Type B pancreatic cell (in vitro differentiated cells): ENCODE measurements around the gene LTBP3. TPM values are rescaled to one million over a fixed set of nuclear protein-coding genes. Genes with fewer than 3 reads are reported as not detected.

ENCODE experiments used
- DNase-seq: peaks from one replicate; pipeline ENCODE4 v3.0.0; 2021; ENCODE audit warnings: mixed read lengths; ENCODE audit not compliant: unreplicated experiment; ENCODE audit errors: extremely low spot score
- H3K27ac Mint-ChIP-seq: 2 replicates; pipeline ENCODE4 v1.8.0; 2021; ENCODE audit warnings: mild to moderate bottlenecking, mixed read lengths
- H3K27me3 Mint-ChIP-seq: 2 replicates; pipeline ENCODE4 v1.8.0; 2021; ENCODE audit warnings: mixed read lengths
- H3K36me3 Mint-ChIP-seq: 2 replicates; pipeline ENCODE4 v1.8.0; 2021; ENCODE audit warnings: mixed read lengths
- H3K4me1 Mint-ChIP-seq: one replicate; pipeline ENCODE4 v1.8.0; 2021; ENCODE audit warnings: mixed read lengths; ENCODE audit not compliant: unreplicated experiment
- H3K4me3 Mint-ChIP-seq: 2 replicates; pipeline ENCODE4 v1.8.0; 2021; ENCODE audit warnings: mild to moderate bottlenecking, mixed read lengths
- H3K9me3 Mint-ChIP-seq: 2 replicates; pipeline ENCODE4 v1.8.0; 2021; ENCODE audit warnings: mixed read lengths
- total RNA-seq: library from RNA; stranded (reverse); gene quantifications from 2 replicates; pipeline ENCODE4 v1.2.1, GENCODE V29; 2021; ENCODE audit warnings: low replicate concordance
- TF ChIP-seq, protein P1 (sequence below): fragments of 200-600 bp; sonication (generic); conservative IDR thresholded peaks from 2 replicates; pipeline ENCODE4 v1.5.0; 2021; ENCODE audit warnings: antibody characterized with exemption, mild to moderate bottlenecking

LTBP3 gene
- total RNA-seq, 1 donor from 2014 or later = 71.8 TPM

DNA sequence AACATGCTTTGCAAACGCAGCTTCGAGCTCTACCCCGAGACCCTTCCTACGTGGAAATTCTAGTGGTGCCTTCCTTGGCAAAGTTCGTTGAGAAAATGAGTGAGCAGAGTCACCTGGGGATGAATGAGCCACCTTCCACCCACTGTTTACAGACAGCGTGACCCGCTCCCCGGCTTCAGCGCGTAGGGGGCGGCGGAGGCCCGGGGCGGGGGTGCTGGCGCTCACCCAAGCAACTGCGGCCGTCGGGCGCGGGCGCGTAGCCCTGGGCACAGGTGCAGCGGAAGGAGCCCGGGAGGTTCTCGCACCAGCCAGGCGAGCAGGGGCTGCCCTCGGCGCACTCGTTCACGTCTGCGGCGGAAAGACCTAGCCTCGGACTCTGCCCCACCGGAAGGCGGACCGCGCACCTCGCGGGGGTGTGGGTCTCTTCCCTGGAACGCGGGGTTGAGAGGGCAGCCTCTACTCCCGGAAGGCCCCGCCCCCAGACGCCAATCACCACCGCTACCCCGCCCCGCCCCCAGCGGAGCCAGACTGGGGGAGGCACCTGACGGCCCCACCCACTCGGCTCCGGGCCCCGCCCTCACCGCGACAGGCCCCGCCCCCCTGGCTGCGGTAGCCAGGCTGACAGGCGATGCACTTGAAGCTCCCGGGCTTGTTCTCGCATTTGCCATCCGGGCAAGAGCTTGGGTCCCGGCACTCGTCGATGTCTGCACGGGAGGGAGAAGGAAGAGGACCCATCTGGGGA, 11.8 kb downstream of the LTBP3 start:
- Mint-ChIP-seq H3K4me3 (peak overlapping the region; percentile 79), H3K36me3 (peaks cover 27% of the 10 kb centered on the region), H3K27me3 (peaks cover 29% of the 10 kb centered on the region), H3K4me1 (peaks cover 33% of the 10 kb centered on the region), H3K9me3 (no peaks in the 10 kb centered on the region), H3K27ac (peak overlapping the region; percentile 66)
- DNase-seq = peak; percentile 94
- TF ChIP-seq, protein P1, sequence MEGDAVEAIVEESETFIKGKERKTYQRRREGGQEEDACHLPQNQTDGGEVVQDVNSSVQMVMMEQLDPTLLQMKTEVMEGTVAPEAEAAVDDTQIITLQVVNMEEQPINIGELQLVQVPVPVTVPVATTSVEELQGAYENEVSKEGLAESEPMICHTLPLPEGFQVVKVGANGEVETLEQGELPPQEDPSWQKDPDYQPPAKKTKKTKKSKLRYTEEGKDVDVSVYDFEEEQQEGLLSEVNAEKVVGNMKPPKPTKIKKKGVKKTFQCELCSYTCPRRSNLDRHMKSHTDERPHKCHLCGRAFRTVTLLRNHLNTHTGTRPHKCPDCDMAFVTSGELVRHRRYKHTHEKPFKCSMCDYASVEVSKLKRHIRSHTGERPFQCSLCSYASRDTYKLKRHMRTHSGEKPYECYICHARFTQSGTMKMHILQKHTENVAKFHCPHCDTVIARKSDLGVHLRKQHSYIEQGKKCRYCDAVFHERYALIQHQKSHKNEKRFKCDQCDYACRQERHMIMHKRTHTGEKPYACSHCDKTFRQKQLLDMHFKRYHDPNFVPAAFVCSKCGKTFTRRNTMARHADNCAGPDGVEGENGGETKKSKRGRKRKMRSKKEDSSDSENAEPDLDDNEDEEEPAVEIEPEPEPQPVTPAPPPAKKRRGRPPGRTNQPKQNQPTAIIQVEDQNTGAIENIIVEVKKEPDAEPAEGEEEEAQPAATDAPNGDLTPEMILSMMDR = no peak

DNA sequence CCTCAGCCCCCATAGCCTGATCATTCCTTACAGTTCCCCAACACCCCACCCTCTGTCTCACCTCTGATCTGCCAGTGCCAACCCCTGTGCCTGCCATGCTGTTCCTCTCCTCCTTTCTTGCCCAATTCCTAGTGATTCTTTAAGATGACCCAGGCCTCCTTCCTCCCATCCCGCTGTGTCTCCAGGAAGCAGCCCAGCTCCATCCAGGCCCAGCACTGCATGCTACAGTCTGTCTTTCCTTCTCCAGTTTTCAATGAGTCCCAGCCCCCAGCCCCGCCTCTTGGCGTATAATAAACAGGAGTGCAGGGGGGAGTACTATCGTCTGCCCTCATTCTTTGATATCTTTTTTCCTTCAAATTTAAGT, 12.3 kb downstream of the LTBP3 start:
- H3K27ac Mint-ChIP-seq = peak overlapping the region; percentile 66
- DNase-seq = no peak
- TF ChIP-seq, protein P1 = no peak
- H3K4me1 Mint-ChIP-seq = peaks cover 34% of the 10 kb centered on the region
- peak overlapping the region; percentile 79 for H3K4me3 Mint-ChIP-seq
- peaks cover 26% of the 10 kb centered on the region for H3K36me3 Mint-ChIP-seq
- peaks cover 29% of the 10 kb centered on the region for H3K27me3 Mint-ChIP-seq
- H3K9me3 Mint-ChIP-seq = no peaks in the 10 kb centered on the region

DNA sequence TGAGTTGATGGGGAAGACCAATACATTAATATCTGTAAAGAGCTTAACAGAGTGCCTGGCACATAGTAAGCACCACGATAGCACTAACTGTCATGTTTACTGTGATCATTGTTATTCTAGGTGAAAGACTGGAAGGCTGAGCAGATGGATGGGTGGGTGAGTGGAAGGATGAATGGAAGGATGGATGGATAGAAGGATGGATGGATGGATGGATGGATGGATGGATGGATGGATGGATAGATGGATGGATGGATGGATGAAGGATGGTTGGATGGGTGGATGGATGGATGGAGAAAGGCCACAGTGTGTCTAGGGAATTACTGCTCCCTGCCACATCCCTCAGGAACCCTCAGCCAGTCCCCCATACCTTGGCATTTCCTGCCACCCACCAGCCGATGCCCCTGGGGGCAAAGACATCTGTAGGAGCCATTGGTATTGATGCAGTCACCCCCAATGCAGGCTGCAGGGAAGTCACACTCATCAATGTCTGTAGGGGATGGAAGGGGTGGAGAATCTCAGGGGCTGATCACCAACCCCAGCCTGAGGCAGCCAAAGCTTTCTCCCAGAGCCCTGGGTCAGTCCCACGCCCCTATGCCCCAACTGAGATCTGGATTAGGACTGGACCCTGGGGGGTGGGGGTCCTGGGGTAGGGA, 15.3 kb downstream of the LTBP3 start:
- no peak overlapping the region for H3K4me3 Mint-ChIP-seq
- peaks cover 18% of the 10 kb centered on the region for H3K27me3 Mint-ChIP-seq
- no peak for DNase-seq

DNA sequence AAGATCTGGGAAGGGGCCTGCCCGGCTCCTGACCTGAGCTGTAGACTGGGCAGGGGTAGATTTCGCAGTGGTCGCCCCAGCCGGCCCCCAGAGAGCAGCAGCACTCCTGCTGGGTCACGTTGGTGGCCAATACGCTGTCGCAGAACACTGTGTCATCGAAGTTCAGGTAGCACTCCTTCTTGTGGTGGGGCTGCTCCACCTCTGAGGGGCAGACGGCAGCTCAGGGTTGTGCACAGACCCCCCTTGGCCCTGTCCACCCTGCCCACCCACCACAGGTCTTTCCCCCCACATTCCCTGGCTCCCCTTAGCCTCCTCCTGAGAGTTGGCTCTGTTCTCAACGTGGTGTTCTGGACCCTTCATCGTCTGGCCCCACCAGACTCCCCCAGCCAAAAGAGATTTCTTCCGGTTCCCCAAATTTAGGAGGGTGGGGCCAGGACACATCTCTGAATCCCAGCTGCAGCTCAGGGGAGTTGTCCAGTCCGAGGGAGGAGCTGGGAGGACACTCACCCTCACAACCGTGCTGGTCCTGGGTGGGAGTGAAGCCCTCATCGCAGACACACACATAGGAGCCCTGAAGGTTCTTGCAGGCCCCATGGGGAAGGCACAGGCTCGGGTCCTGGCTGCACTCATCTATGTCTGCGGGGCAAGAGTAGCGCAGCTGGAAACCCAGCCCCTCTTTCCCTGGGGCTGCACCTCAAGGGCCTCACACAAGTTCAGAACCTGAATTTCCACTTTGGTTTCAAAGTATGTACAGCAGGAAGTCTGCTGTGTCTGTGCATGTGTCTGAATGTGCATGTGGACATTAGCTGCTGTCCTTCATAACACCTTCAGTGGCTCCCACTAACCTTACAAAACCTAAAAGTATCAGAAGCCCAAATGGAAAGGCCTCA, 16.8 kb downstream of the LTBP3 start:
- peaks cover 34% of the 10 kb centered on the region for H3K4me1 Mint-ChIP-seq
- peaks cover 15% of the 10 kb centered on the region for H3K27me3 Mint-ChIP-seq
- peaks cover 18% of the 10 kb centered on the region for H3K36me3 Mint-ChIP-seq
- peak overlapping the region; percentile 85 for H3K27ac Mint-ChIP-seq
- no peak for DNase-seq
- H3K9me3 Mint-ChIP-seq = no peaks in the 10 kb centered on the region
- H3K4me3 Mint-ChIP-seq = peak overlapping the region; percentile 84
- TF ChIP-seq, protein P1 = no peak

More for the DNA sequence above, 15.3 kb downstream of the LTBP3 start:
- peak overlapping the region; percentile 25 for H3K27ac Mint-ChIP-seq
- TF ChIP-seq, protein P1 = no peak
- peaks cover 34% of the 10 kb centered on the region for H3K4me1 Mint-ChIP-seq
- H3K36me3 Mint-ChIP-seq = peaks cover 18% of the 10 kb centered on the region
- no peaks in the 10 kb centered on the region for H3K9me3 Mint-ChIP-seq

DNA sequence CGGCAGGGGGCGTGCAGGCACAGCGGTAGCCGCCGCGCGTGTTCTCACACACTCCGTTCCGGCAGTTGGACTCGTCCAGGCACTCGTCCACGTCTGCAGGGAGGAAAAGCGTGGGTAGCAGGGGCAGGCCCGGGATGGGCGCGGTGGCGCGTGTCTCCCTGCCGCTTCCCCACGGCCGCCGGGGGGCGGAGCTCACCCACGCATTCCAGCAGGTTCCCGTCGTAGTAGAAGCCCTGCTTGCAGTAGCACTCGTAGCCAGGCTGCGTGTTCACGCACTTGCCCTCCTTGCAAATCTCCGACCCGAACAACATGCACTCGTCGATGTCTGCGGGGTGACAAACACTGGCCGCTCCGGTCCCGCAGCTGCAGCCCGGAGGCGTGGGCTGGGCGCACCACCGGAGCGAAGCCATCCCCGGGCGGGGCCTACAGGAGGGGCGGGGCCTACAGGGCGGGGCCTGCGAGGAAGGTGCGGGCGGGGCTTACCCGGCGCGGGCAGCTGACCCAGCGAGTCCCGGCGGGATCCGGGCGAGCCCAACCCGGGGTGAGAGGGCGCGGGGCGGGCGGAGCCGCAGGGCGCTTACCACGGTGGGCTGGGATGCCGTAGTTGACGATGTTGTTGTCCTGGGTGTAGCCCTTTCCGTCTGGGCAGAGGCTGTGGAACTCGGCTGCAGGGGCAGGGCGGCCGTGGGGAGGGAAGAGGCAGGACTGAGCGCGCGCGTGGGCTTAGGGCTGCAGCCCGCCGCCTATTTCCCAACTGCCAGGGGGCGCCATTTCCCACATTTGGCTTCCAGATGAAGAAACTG, 17.7 kb downstream of the LTBP3 start:
- Mint-ChIP-seq H3K4me3 (peak overlapping the region; percentile 84), H3K27me3 (peaks cover 8% of the 10 kb centered on the region), H3K27ac (peak overlapping the region; percentile 72), H3K9me3 (no peaks in the 10 kb centered on the region), H3K4me1 (peaks cover 27% of the 10 kb centered on the region), H3K36me3 (peaks cover 12% of the 10 kb centered on the region)
- DNase-seq = peak; percentile 94
- TF ChIP-seq, protein P1 = peak; percentile 83
